H9 (cell line): ENCODE measurements around the gene TADA2A. TPM values are rescaled to one million over a fixed set of nuclear protein-coding genes. Genes with fewer than 3 reads are reported as not detected.

Source experiments
- DNase-seq: peaks from one replicate; pipeline ENCODE4 v3.0.0-alpha.2; 2017
- H2AFZ ChIP-seq: one replicate; pipeline ENCODE4 v1.6.1; 2013; ENCODE audit warnings: mild to moderate bottlenecking, low read length, control low read depth, moderate library complexity
- H2AK5ac ChIP-seq: 2 replicates; pipeline ENCODE4 v1.6.1; 2013; ENCODE audit warnings: low read length, control low read depth, mixed read lengths; ENCODE audit not compliant: insufficient read length
- H2BK120ac ChIP-seq: one replicate; pipeline ENCODE4 v1.6.1; 2013; ENCODE audit warnings: low read depth, mild to moderate bottlenecking, low read length, control low read depth, inconsistent platforms; ENCODE audit not compliant: poor library complexity, severe bottlenecking
- H2BK12ac ChIP-seq: 2 replicates; pipeline ENCODE4 v1.6.1; 2013; ENCODE audit warnings: low read length, control low read depth, mixed read lengths, low read depth; ENCODE audit not compliant: insufficient read length
- H2BK15ac ChIP-seq: 2 replicates; pipeline ENCODE4 v1.6.1; 2013; ENCODE audit warnings: low read depth, low read length, control low read depth
- H2BK20ac ChIP-seq: one replicate; pipeline ENCODE4 v1.6.1; 2013; ENCODE audit warnings: low read depth, mild to moderate bottlenecking, low read length, control low read depth, inconsistent platforms; ENCODE audit not compliant: poor library complexity, severe bottlenecking
- H2BK5ac ChIP-seq: 2 replicates; pipeline ENCODE4 v1.6.1; 2013; ENCODE audit warnings: low read length, control low read depth, mixed read lengths; ENCODE audit not compliant: insufficient read length
- H3K14ac ChIP-seq: 2 replicates; pipeline ENCODE4 v1.6.1; 2013; ENCODE audit warnings: low read length, control low read depth; ENCODE audit not compliant: insufficient read depth
- H3K18ac ChIP-seq: 2 replicates; pipeline ENCODE4 v1.6.1; 2013; ENCODE audit warnings: low read depth, mild to moderate bottlenecking, mixed read lengths, low read length, control low read depth; ENCODE audit not compliant: insufficient read length
- H3K23ac ChIP-seq: 2 replicates; pipeline ENCODE4 v1.6.1; 2013; ENCODE audit warnings: low read length, control low read depth, mixed read lengths, low read depth; ENCODE audit not compliant: insufficient read length
- H3K23me2 ChIP-seq: 2 replicates; pipeline ENCODE4 v1.6.1; 2013; ENCODE audit warnings: low read depth, mild to moderate bottlenecking, mixed read lengths, low read length, control low read depth; ENCODE audit not compliant: insufficient read length, poor library complexity, severe bottlenecking
- H3K27ac ChIP-seq: 2 replicates; pipeline ENCODE4 v1.5.1; 2013; ENCODE audit warnings: low read length, control low read depth, mixed read lengths, low read depth; ENCODE audit not compliant: insufficient read length
- H3K27me3 ChIP-seq: 2 replicates; pipeline ENCODE4 v1.6.1; 2013; ENCODE audit warnings: low read length, control low read depth, inconsistent platforms; ENCODE audit not compliant: insufficient read depth
- H3K4ac ChIP-seq: 2 replicates; pipeline ENCODE4 v1.6.1; 2013; ENCODE audit warnings: low read depth, mild to moderate bottlenecking, control low read depth, inconsistent platforms, low read length, moderate library complexity
- H3K4me1 ChIP-seq: 2 replicates; pipeline ENCODE4 v1.6.1; 2013; ENCODE audit warnings: low read length, control low read depth, inconsistent platforms; ENCODE audit not compliant: insufficient read depth
- H3K4me2 ChIP-seq: 2 replicates; pipeline ENCODE4 v1.6.1; 2013; ENCODE audit warnings: low read length, control low read depth, mixed read lengths; ENCODE audit not compliant: insufficient read length, insufficient read depth
- H3K56ac ChIP-seq: 2 replicates; pipeline ENCODE4 v1.6.1; 2013; ENCODE audit warnings: low read depth, mild to moderate bottlenecking, mixed read lengths, low read length, control low read depth; ENCODE audit not compliant: insufficient read length
- H3K79me1 ChIP-seq: 2 replicates; pipeline ENCODE4 v1.6.1; 2013; ENCODE audit warnings: low read depth, mild to moderate bottlenecking, moderate library complexity, low read length, control low read depth, inconsistent platforms; ENCODE audit not compliant: insufficient read depth, poor library complexity, severe bottlenecking
- H3K79me2 ChIP-seq: 2 replicates; pipeline ENCODE4 v1.6.1; 2013; ENCODE audit warnings: low read length, control low read depth, inconsistent platforms; ENCODE audit not compliant: insufficient read depth
- H3K9ac ChIP-seq: 2 replicates; pipeline ENCODE4 v1.6.1; 2013; ENCODE audit warnings: low read length, control low read depth, mixed read lengths; ENCODE audit not compliant: insufficient read length; ENCODE audit errors: extremely low read depth
- H3K9me3 ChIP-seq: one replicate; pipeline ENCODE4 v1.6.1; 2013; ENCODE audit warnings: low read depth, low read length, inconsistent platforms; ENCODE audit not compliant: control insufficient read depth
- H3T11ph ChIP-seq: one replicate; pipeline ENCODE4 v1.6.1; 2013; ENCODE audit warnings: mild to moderate bottlenecking, low read length, control low read depth, inconsistent platforms
- H4K20me1 ChIP-seq: one replicate; pipeline ENCODE4 v1.6.1; 2013; ENCODE audit not compliant: control insufficient read depth, insufficient read length, insufficient read depth
- H4K5ac ChIP-seq: 2 replicates; pipeline ENCODE4 v1.6.1; 2013; ENCODE audit warnings: low read depth, mild to moderate bottlenecking, mixed read lengths, low read length, control low read depth; ENCODE audit not compliant: insufficient read length
- H4K8ac ChIP-seq: replicated peaks from 2 replicates; pipeline ENCODE4 v1.6.1; 2013; ENCODE audit warnings: low read length, control low read depth, mixed read lengths, low read depth; ENCODE audit not compliant: insufficient read length
- H4K91ac ChIP-seq: 2 replicates; pipeline ENCODE4 v1.6.1; 2013; ENCODE audit warnings: low read depth, mild to moderate bottlenecking, moderate library complexity, mixed read lengths, low read length, control low read depth; ENCODE audit not compliant: insufficient read length
- H3K27ac Mint-ChIP-seq, 3 experiments: 2 replicates in 2 of 3; 3 replicates in 1 of 3; pipeline ENCODE4 v1.8.0; 2020 to 2021; ENCODE audit warnings: mixed read lengths in 3 of 3, mild to moderate bottlenecking in 1 of 3, moderate library complexity in 1 of 3
- H3K27me3 Mint-ChIP-seq: 2 replicates; pipeline ENCODE4 v1.8.0; 2021; ENCODE audit warnings: low read depth, mild to moderate bottlenecking, moderate library complexity, mixed read lengths
- H3K36me3 Mint-ChIP-seq, 3 experiments: 2 replicates in 2 of 3; 3 replicates in 1 of 3; pipeline ENCODE4 v1.8.0; 2020 to 2021; ENCODE audit warnings: low read depth in 3 of 3, mixed read lengths in 3 of 3; ENCODE audit not compliant: insufficient read depth in 1 of 3
- H3K4me1 Mint-ChIP-seq, 2 experiments: 2 replicates each; pipeline ENCODE4 v1.8.0; 2020; ENCODE audit warnings: mixed read lengths in 2 of 2
- H3K4me3 Mint-ChIP-seq, 2 experiments: 2 replicates in 1 of 2; 3 replicates in 1 of 2; pipeline ENCODE4 v1.8.0; 2020 to 2021; ENCODE audit warnings: mild to moderate bottlenecking in 2 of 2, mixed read lengths in 2 of 2, moderate library complexity in 1 of 2
- H3K9me3 Mint-ChIP-seq, 2 experiments: 2 replicates in 1 of 2; 3 replicates in 1 of 2; pipeline ENCODE4 v1.8.0; 2020; ENCODE audit warnings: mild to moderate bottlenecking in 2 of 2, mixed read lengths in 2 of 2, moderate library complexity in 1 of 2
- WGBS: extraction: QIAGEN DNeasy Blood & Tissue Kit; methylation state at CpG from one replicate; pipeline ENCODE4 v1.1.7; 2013; ENCODE audit warnings: missing lambda C conversion rate, low lambda C conversion rate, mixed read lengths; ENCODE audit not compliant: insufficient read length; ENCODE audit errors: extremely low coverage; 5-methylcytosine and 5-hydroxymethylcytosine counted together
- total RNA-seq: library from RNA; stranded (reverse); gene quantifications from 2 replicates; pipeline ENCODE4 v1.2.1, GENCODE V29; 2021
- TF ChIP-seq, protein P1 (sequence below): fragments of 200-600 bp; sonication (generic); conservative IDR thresholded peaks from 3 replicates; pipeline ENCODE4 v1.8.0; 2021; ENCODE audit warnings: antibody characterized with exemption, mild to moderate bottlenecking

The TADA2A gene
- total RNA-seq, 1 experiment from 2014 or later, result 20.9 TPM

DNA sequence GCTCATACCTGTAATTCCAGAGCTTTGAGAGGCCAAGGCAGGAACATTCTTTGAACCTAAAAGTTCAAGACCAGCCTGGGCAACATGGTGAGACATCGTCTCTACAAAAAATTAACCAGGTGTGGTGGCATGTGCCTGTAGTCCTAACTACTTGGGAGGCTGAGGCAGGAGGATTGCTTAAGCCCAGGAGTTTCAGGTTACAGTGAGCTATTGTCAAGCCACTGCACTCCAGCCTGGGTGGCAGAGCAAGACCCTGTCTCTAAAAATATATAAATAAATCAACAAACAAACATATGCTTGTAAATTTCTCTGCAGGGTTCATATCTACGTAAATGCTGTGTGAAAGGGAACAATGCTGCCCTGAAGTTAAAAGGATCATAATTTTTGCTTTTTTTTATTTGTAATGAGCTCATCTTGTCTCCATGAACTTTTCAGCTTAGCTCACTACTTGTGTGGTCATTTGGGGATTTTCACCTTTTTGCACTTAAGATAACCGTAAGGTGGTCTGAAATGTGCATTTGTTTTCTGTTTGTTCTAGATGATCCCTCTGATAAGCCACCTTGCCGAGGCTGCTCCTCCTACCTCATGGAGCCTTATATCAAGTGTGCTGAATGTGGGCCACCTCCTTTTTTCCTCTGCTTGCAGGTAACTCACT is 16.4 kb downstream of the TADA2A start:
- Histone ChIP-seq H3K14ac (no peak overlapping the region), H3K9me3 (no peaks in the 10 kb centered on the region), H3K18ac (no peak overlapping the region), H4K91ac (no peak overlapping the region), H2AK5ac (no peak overlapping the region), H2BK15ac (no peak overlapping the region), H3K4me2 (no peak overlapping the region), H3K79me1 (no peaks in the 10 kb centered on the region), H3K23ac (no peak overlapping the region), H4K5ac (no peak overlapping the region), H2BK12ac (no peak overlapping the region), H2BK120ac (no peak overlapping the region), H3K4ac (no peak overlapping the region), H4K20me1 (no peaks in the 10 kb centered on the region), H3K23me2 (no peaks in the 10 kb centered on the region), H3K27ac (no peak overlapping the region), H4K8ac (no peak overlapping the region), H2BK20ac (no peak overlapping the region), H3T11ph (no peak overlapping the region), H3K9ac (no peak overlapping the region), H2BK5ac (no peak overlapping the region), H3K79me2 (no peaks in the 10 kb centered on the region), H3K4me1 (no peaks in the 10 kb centered on the region), H3K27me3 (no peaks in the 10 kb centered on the region), H2AFZ (no peak overlapping the region), H3K56ac (no peak overlapping the region)
- Mint-ChIP-seq H3K4me3 (no peak overlapping the region), H3K36me3 (peaks cover 10 to 64% (median 55%) of the 10 kb centered on the region in 3 experiments; a peak in 6 of 7 replicates), H3K9me3 (no peaks in the 10 kb centered on the region), H3K27ac (peak overlapping the region in 1 of 3 experiments; percentile 86; a peak in 3 of 7 replicates), H3K4me1 (peaks cover 0 to 1% of the 10 kb centered on the region in 2 experiments; a peak in 1 of 4 replicates), H3K27me3 (no peaks in the 10 kb centered on the region)
- TF ChIP-seq, protein P1, sequence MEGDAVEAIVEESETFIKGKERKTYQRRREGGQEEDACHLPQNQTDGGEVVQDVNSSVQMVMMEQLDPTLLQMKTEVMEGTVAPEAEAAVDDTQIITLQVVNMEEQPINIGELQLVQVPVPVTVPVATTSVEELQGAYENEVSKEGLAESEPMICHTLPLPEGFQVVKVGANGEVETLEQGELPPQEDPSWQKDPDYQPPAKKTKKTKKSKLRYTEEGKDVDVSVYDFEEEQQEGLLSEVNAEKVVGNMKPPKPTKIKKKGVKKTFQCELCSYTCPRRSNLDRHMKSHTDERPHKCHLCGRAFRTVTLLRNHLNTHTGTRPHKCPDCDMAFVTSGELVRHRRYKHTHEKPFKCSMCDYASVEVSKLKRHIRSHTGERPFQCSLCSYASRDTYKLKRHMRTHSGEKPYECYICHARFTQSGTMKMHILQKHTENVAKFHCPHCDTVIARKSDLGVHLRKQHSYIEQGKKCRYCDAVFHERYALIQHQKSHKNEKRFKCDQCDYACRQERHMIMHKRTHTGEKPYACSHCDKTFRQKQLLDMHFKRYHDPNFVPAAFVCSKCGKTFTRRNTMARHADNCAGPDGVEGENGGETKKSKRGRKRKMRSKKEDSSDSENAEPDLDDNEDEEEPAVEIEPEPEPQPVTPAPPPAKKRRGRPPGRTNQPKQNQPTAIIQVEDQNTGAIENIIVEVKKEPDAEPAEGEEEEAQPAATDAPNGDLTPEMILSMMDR, result no peak
- no peak for DNase-seq
- no CpG with 5 or more reads among the region's 4 CpGs for WGBS
